Rectal smooth muscle tissue (tissue), 1 donor: Measurements from ENCODE around the gene EIF2AK2.
A peak's percentile ranks its signal among the peaks of the same experiment; 100 is the strongest.
"Not testable (repeated sequence)": the region's sequence is repeated elsewhere in the genome, so short reads cannot be mapped to it uniquely, and the experiment has no call there.

Experiments used
- H3K27ac ChIP-seq: one replicate; pipeline ENCODE4 v1.7.0; 2013; ENCODE audit warnings: low read depth, low read length, inconsistent platforms
- H3K27me3 ChIP-seq: one replicate; pipeline ENCODE4 v1.7.0; 2013; ENCODE audit warnings: low read length; ENCODE audit not compliant: control insufficient read depth, insufficient read depth
- H3K36me3 ChIP-seq: one replicate; pipeline ENCODE4 v1.7.0; 2013; ENCODE audit warnings: low read length; ENCODE audit not compliant: control insufficient read depth, insufficient read depth
- H3K4me1 ChIP-seq: one replicate; pipeline ENCODE4 v1.7.0; 2013; ENCODE audit warnings: low read length; ENCODE audit not compliant: control insufficient read depth, insufficient read depth
- H3K4me3 ChIP-seq: one replicate; pipeline ENCODE4 v1.7.0; 2013; ENCODE audit warnings: low read length
- H3K9ac ChIP-seq: one replicate; pipeline ENCODE4 v1.7.0; 2013; ENCODE audit warnings: low read length

The EIF2AK2 gene

GRCh38 chr2:37156857-37157714 lies at the start of gene EIF2AK2:
Gene EIF2AK2 (minus strand): TSS chr2:37156980. CDS start chr2:37147806, 9,174 bp downstream.
- H3K36me3 ChIP-seq, result no peaks in the 10 kb centered on the region

DNA sequence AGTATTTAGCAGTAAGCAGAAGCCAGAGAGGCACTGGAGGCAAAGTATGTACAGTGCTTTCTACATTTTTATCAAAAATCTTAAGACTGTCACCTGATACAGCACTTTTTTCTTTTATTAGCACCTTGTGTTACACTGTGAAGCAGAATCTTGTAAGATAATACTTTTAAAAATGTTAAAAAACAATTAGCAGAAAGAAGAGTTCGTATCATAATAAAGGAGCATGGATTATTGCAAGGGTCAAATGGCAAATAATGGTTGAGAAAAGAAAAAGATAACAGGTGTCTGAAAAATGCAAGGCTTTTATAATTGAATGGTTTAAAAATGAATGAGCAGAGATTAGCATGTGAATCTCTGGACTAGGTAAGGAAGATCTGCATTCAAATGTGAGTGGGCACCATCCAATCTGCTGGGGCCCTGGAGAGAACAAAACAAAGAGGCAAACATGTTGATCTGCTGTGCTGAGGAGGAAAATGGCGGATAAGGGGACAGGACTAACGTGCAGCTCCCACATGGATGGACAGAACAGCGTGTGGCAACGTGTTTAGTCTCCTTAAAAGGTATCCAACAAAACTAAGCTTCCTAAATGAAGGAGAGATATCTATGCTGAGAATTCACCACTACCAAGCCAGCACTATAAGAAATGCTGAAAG lies 49.0 kb upstream of the EIF2AK2 start:
- Histone ChIP-seq H3K36me3 (peaks cover 28% of the 10 kb centered on the region), H3K27me3 (no peaks in the 10 kb centered on the region), H3K9ac (no peak overlapping the region), H3K4me1 (no peaks in the 10 kb centered on the region), H3K4me3 (no peak overlapping the region), H3K27ac (no peak overlapping the region)

More at GRCh38 chr2:37156857-37157714, at the start of gene EIF2AK2:
- Histone ChIP-seq H3K27ac (peak within 1 kb of the TSS; percentile 82), H3K4me1 (peaks cover 3% of the 10 kb centered on the region), H3K27me3 (no peaks in the 10 kb centered on the region), H3K9ac (peak within 1 kb of the TSS; percentile 42), H3K4me3 (peak within 1 kb of the TSS; percentile 75)

GRCh38 chr2:37205071-37205661 lies 48.4 kb upstream of the EIF2AK2 start:
- H3K4me1 ChIP-seq, H3K9ac ChIP-seq, H3K27me3 ChIP-seq, H3K27ac ChIP-seq, H3K4me3 ChIP-seq: not testable (repeated sequence)
- H3K36me3 ChIP-seq, result peaks cover 24% of the 10 kb centered on the region

DNA sequence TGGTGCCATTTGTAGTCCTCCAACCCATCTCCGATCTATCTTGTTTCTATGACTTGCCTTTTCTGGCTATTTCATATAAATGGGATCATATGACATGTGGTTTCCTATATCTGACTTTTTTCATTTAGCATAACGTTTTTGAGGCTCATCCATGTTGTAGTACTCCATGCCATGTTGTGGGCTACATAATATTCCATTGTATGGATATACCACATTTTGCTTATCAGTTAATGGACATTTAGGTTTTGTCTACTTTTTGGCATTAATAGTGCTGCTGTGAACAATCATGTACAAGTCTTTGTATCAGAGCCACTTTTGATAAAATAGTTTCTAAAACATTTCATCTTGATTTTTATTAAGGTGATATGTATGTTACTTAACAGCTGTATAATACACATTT lies 46.9 kb upstream of the EIF2AK2 start:
- Histone ChIP-seq H3K9ac (no peak overlapping the region), H3K36me3 (peaks cover 11% of the 10 kb centered on the region), H3K27me3 (no peaks in the 10 kb centered on the region), H3K27ac (no peak overlapping the region), H3K4me3 (no peak overlapping the region), H3K4me1 (no peaks in the 10 kb centered on the region)

DNA sequence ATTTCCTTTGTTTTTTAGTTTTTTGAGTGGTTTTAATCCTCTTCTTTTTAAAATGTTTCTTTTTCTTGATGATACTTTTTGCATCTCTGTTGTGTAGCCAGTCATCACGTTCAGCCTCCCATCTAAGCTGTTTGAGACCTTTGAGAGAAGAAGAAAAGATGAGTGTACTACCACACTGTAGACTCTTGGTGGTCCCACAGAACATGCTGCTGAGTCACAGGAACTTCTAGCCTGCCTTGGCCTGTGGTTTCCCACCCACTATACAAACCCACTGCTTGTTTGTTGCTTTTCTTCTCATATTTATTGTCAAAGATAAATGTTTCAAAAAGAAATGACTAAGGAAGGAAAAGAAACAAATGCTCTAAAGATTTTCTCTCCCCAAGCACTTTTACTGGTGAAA lies 45.0 kb upstream of the EIF2AK2 start:
- H3K4me3 ChIP-seq, result no peak overlapping the region
- no peak overlapping the region for H3K27ac ChIP-seq
- no peaks in the 10 kb centered on the region for H3K27me3 ChIP-seq
- peaks cover 7% of the 10 kb centered on the region for H3K4me1 ChIP-seq
- H3K36me3 ChIP-seq, result peaks cover 11% of the 10 kb centered on the region
- H3K9ac ChIP-seq, result no peak overlapping the region

GRCh38 chr2:37201208-37201607 lies 44.4 kb upstream of the EIF2AK2 start:
- Histone ChIP-seq H3K9ac (no peak overlapping the region), H3K27me3 (no peaks in the 10 kb centered on the region), H3K4me1 (peaks cover 7% of the 10 kb centered on the region), H3K36me3 (peaks cover 10% of the 10 kb centered on the region), H3K4me3 (no peak overlapping the region), H3K27ac (no peak overlapping the region)

- Histone ChIP-seq H3K4me3 (no peak overlapping the region), H3K27ac (no peak overlapping the region), H3K36me3 (peaks cover 5% of the 10 kb centered on the region), H3K9ac (no peak overlapping the region), H3K4me1 (peaks cover 7% of the 10 kb centered on the region), H3K27me3 (no peaks in the 10 kb centered on the region)
Measured at GRCh38 chr2:37198681-37199065, 41.9 kb upstream of the EIF2AK2 start.

DNA sequence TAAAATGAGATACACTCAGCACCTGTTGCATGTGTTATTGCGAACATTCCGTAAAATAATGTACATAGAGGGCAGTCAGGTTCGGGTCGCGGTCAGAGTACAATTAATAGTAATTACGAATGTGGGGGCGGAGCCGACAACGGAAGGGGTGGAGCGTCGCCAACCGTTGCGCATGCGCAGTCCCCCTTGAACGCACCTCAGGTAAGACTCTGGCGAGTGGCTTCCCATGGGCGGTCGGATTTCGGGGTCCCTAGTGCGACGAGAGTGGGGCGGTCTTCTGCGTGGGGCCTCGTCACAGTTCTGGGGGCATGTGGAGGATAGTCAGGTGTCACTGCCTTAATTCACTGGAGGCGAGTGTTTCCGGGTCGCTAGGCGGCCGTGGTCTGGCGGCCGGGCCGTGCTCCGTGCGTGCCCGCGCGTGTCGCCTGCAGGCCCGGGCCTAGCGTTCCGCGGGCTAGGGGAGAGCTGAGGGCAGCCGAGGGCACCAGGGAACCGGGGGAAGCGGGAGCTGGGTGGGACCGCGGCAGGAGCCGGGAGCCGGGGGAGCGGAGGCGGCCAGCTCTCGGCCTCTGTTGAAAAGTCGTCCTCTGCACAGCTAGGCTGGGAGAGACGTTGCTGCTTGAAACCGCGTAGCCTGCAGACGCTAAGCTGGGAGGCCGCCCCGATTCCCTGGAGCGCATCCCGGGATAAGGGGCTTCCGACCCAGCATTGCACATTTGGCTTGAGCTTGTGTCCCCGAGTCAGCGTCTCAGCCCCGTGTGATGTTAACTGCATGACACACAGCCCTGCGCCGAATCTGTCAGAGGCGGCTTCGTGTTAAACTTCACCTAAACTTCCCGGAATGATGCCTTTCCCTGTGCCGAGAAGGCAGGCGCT lies 39.8 kb upstream of the EIF2AK2 start, which contains the start of gene CEBPZOS:
TSS of gene CEBPZOS (plus strand) at position 177 of the 876 bp plus-strand sequence. CDS start 3,209 bp downstream, outside the sequence.
- Histone ChIP-seq H3K36me3 (no peaks in the 10 kb centered on the region), H3K4me3 (peak within 1 kb of the TSS; percentile 64), H3K9ac (peak within 1 kb of the TSS; percentile 28), H3K27ac (peak within 1 kb of the TSS; percentile 93), H3K4me1 (peaks cover 7% of the 10 kb centered on the region), H3K27me3 (no peaks in the 10 kb centered on the region)

GRCh38 chr2:37195862-37196319 lies 39.1 kb upstream of the EIF2AK2 start:
- H3K9ac ChIP-seq, result peak overlapping the region; percentile 28
- H3K27me3 ChIP-seq, H3K36me3 ChIP-seq, H3K4me1 ChIP-seq: not testable (repeated sequence)
- peak overlapping the region; percentile 64 for H3K4me3 ChIP-seq
- peak overlapping the region; percentile 93 for H3K27ac ChIP-seq

DNA sequence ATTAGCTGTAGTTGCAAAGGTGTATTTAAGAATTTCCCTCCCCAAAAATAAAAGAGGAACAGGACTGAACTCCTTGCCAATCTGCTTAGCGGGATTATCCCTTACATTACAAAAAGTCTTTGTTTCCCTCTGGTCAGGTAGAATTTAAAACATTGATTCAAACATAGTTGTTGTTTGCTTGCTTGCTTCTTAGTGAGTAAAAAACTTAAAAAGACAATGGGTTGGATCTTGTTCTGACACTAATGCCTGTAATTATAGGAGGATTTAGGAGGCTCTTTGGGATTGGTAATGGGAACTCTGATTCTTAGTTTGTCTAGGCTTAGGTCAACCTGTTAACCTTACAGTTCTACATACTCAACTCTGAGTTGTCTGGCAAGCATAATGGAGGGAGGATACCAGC lies 35.8 kb upstream of the EIF2AK2 start:
- Histone ChIP-seq H3K36me3 (no peaks in the 10 kb centered on the region), H3K27me3 (no peaks in the 10 kb centered on the region), H3K4me3 (no peak overlapping the region), H3K4me1 (peaks cover 5% of the 10 kb centered on the region), H3K9ac (no peak overlapping the region), H3K27ac (no peak overlapping the region)

GRCh38 chr2:37191747-37192146 lies 35.0 kb upstream of the EIF2AK2 start:
- no peak overlapping the region for H3K4me3 ChIP-seq
- no peaks in the 10 kb centered on the region for H3K4me1 ChIP-seq
- no peak overlapping the region for H3K9ac ChIP-seq
- no peaks in the 10 kb centered on the region for H3K36me3 ChIP-seq
- H3K27me3 ChIP-seq, result no peaks in the 10 kb centered on the region
- H3K27ac ChIP-seq, result no peak overlapping the region

- Histone ChIP-seq H3K36me3 (no peaks in the 10 kb centered on the region), H3K27me3 (no peaks in the 10 kb centered on the region), H3K27ac (no peak overlapping the region), H3K4me1 (no peaks in the 10 kb centered on the region), H3K9ac (no peak overlapping the region), H3K4me3 (no peak overlapping the region)
Measured at GRCh38 chr2:37191253-37191652, 34.5 kb upstream of the EIF2AK2 start.
